Thyroid gland (tissue), 4 donors: ENCODE results near the gene KCNIP4.

Source experiments
- CTCF ChIP-seq, 6 experiments: fragments of 200-600 bp in 3 of 6; fragments of 450-650 bp in 3 of 6; sonication (generic) in 3 of 6; IDR thresholded peaks; one replicate each; pipeline ENCODE4 v1.5.1; 2016 to 2019; ENCODE audit warnings: antibody characterized with exemption in 6 of 6, mild to moderate bottlenecking in 2 of 6, inconsistent platforms in 1 of 6, moderate library complexity in 1 of 6
- POLR2A ChIP-seq, 2 donors: fragments of 450-650 bp; IDR thresholded peaks; one replicate each; pipeline ENCODE4 v1.6.1; 2017; ENCODE audit warnings: antibody characterized with exemption in 2 of 2, mild to moderate bottlenecking in 2 of 2, moderate library complexity in 1 of 2

- TF ChIP-seq CTCF (IDR thresholded peaks at IDR 0.05) (no peak), POLR2A (IDR thresholded peaks at IDR 0.05) (no peak)
These were observed 262.7 kb downstream of the KCNIP4 start for GRCh38 chr4:21685911-21686310.
